Suppressor macrophage treated with lipopolysaccharide for 4 hours (primary cell): ENCODE results near the gene METTL16.
A peak's percentile ranks its signal among the peaks of the same experiment; 100 is the strongest.

Source experiments
- DNase-seq: peaks from one replicate; pipeline ENCODE4 v3.0.0-alpha.2; 2020

The METTL16 gene

DNA sequence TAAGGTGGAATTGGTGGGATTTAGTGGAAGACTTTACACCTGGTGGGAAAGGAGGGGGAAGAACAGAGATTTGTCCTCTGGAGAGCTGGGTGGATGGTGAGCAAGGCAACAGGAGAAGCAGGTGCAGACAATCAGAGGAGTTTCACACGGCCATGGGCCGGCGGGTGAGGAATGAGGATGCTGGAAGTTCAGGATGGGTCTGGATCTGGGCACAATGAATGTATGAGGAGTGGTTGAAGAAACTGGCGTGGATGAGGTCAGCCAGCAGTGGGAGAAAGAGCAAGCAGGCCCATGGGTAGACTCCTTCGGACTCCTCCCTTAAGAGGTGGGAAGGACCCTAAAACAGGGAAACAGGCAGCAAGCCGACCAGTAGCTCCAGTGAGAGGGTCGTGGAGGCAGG lies 100.7 kb downstream of the METTL16 start:
- DNase-seq = no peak

- DNase-seq = peak; percentile 83
Measured at GRCh38 chr17:2406903-2407790, 104.5 kb downstream of the METTL16 start.

DNA sequence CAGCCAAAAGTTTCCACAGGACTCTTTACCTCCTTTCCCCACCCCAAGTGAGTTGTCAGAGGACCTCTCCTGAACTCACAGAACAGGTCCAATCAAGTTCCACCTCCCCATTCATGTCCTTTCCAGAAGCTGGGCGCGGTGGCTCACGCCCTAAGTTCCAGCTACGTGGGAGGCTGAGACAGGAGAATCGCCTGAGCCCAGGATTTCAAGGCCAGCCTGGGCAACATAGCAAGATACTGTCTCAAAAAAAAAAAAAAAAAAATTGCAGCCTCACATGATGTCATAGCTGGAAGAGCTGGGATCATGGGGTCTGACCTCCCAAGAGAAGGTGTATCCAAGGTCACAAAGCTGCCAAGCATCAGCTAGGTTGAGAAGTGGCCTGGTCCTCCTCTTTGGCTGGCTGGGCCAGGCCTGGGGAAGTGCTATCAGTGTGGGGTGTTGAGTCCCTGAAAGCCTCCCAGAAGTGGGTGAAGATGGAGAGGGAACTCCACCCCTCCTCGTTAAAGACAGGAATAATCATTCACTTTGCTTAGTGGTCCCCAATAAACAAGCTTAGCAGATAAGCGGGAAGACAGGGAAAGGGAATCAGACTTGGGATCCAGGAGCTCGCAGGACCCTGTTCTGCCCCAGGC lies 105.3 kb downstream of the METTL16 start:
- no peak for DNase-seq

- peak; percentile 85 for DNase-seq
Measured at GRCh38 chr17:2405247-2405926, 106.3 kb downstream of the METTL16 start.

DNA sequence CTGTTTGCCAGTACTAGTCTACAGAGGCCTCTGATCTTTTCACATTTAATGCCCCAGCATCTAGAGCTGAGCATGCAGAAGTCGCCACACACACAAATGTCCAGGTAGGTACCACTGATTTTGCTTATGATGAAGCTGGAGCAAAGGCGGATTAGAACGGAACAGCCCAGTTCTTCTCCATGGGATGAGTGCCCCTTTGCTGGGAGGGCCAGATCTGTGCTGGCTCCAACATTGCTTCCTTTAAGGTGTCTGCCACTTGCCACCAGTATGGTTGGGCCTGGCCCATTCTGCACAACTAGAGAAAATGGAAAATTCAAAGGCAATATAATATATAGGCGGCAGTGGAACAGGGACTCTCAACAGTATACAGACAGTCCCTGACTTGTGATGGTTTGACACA lies 108.6 kb downstream of the METTL16 start:
- DNase-seq = no peak

DNA sequence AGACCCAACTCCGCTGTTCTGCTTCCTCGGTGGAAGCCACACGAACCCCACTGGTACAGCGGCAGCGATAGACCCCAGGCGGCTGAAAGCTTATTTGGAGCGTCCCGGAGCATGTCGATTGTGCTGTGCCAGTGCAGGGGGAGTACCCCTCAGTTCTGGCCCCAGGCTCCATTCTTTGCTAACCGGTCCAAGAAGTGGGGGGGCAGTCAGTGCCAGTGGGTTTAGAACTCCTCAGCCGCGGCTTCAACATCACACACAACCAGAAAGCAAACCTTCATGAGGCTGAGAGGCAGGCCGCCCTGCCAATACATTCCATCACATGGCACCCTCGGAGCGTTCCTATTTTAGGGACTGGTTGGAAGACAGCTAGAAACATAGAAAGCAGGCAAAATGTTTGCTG lies 109.1 kb downstream of the METTL16 start:
- DNase-seq = no peak

DNA sequence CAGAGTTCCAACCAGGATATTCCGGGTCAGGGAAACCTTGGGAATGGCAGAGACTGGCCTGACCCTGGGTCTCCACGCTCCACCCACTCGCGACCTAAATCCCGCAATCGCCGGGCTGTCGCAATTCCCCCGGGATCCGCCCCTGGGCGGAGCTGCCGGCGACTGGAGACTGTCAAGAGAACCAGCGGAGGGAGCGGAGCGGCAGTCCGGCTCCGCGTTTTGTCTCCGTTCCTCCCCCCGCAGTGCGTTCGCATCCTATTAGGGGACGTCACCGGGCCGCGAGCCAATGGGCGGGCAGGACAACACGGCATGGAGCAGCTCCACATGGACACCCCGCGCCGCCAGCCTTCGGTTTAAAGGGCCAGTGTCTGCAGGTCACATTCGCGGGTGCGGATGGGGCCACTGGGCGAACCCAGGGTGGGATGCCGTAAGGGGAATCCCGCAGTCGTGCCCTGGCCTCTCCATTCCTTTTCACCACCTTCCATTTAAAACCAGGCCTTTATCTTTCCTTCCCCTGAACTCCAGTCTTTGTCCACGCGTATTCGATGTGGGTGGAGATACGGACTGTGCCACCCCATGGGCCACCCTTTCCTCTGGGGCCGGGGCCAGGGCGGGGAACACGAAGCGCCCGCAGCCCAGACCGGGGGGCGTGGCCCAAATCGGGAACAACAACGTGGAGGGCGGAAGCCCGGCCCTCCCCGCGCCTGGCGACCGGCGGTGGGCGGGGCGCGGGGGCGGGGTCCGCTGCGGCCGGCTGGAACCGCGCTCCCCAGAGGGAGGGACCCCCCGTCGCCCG lies 110.1 kb downstream of the METTL16 start:
- peak; percentile 100 for DNase-seq

DNA sequence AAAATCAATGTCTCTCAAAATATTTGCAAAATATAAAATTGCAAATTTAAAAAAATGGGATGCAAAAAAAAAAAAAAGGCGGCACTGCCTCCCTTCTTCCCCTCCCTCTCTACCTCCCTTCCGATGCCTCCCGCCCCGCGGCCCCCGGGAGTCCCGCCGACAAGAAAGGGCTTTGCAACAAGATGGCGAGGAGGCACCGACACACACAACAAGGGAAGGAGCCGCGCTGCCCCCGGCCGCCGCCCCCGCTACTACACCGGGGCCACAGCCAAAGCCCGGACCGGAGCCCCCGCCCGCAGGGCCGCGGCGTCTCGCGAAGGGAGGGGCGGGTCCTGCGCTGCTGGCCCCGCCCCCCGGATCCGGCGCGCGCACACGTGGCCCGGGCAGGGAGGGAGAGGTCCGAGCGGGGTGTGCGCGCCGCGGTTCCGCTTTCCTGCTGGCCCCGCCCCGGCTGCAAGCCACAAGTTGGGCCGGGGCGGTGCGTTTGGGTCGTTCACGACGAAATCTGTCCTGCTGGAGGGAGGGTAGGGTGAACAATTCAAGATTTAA lies 110.7 kb downstream of the METTL16 start, which contains the start of gene MNT:
Gene MNT, minus strand, starts transcription at position 184 of the 549 bp plus-strand sequence. CDS start 348 bp downstream, outside the sequence.
- DNase-seq = peak; percentile 98

DNA sequence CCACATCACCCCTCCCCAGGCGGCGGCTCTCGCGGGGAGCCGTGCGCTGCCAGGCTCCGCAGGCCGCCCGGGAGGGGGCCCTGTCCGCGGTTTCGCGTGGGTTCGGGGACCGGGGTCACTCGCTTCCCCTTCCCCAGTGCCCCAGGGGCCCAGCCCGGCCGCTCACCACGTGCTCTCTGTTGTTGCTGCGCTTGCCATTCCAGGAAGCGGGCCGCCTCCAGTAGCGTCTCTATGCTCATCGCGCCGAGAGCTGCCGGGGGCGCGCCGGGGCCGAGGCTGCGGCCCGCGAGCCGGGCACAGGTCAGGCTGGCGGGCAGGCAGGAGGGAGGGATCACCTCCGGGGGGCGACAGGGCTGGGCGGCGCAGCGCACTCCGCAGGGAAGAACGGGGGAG lies 111.2 kb downstream of the METTL16 start:
- peak; percentile 86 for DNase-seq

GRCh38 chr17:2399572-2400473 lies 111.9 kb downstream of the METTL16 start:
- peak; percentile 98 for DNase-seq

DNA sequence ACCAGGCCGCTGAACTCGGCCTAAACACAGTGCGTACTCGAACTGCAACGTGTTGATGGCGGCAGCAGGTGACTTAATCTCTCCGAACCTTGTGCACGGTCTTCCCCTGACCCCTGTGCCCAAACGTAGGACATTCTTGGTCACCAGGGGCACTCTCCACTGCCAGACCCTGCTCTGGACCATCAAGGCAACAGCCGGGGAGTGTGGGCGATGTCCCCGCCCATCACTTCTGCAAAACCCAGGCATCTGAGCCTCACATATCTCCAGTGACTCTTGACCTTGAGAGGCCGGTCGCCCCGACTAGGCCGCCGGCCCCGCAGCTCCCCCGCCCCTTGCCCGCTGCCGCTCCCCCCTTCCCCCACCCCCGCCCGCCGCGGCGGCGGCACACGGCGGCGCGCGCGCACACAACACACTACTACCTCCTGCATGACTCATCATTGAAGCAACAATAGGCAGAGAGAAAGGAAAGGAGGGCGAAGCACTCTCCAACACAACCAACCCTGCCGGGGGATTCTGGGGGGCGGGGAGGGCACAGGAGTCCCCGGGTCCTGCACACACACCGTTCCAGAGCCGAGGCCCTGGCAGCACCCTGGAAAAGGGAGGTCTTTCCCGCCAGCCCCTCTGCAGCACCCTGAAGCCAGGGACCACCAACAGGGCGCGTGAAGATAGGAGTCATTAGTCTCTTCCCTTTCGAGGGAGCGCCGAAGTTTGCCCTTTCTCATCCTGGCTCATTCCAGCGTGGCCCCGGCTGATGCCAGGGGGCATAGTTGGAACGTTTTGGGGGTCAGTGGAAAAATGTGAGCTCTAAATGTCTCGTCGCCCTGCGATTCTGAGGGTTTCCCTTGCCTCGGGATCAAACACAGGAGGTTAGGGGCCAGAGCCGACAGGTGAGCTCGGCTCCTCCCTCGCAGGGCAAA lies 112.8 kb downstream of the METTL16 start:
- peak; percentile 75 for DNase-seq

GRCh38 chr17:2398182-2398581 lies 113.5 kb downstream of the METTL16 start:
- DNase-seq = no peak

- no peak for DNase-seq
Measured at GRCh38 chr17:2397247-2398171, 114.2 kb downstream of the METTL16 start.

DNA sequence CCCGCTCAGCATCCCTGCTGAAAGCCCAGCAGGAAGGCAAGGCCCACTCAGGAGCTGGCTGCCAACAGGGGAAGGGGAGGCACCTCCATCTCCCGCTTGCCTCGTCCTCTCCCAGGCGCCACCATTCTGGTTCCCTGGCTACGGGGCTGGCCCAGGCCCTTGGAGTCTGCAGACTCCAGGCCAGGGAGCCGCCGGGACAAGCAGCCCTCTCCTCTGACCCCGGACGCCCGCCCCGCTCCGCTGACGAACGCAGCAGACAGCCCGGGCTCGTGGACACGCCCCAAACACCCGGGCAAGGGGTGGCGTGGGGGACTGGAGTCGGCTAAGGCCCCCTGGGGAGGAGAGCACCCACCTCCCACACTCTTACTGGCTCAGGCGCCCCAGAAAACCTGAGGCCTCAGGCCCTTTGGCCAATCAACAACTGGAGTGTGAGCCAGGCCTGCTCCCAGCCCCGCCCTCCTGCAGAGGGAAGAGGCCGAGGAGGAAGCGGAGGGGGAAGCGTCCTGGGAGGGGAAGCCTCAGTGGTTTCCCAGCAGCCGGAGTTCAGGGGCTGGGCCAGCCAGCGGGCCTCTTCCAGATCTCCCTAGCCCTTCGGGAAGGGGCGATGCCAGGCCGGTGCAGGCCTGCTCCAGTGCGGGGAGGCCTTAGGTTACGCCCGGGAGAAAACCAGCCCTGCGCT lies 115.0 kb downstream of the METTL16 start:
- peak; percentile 97 for DNase-seq

DNA sequence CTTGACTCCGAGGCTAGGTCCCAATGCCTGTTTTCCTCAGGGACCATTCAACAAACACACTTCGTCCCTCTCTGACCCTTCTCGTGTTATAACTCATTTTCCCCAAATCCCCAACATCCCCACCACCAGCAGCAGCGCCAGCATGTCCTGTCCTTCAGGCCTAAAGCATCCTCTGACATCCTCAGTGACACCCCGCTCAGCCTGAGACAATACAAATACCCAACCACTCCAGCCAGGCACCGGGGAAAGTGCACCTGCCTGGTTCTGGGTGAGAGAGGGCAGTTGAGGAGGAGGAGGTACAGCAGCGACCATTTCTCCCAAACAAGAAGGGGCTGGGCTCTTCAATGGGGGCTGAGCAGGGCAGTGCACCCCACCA lies 115.5 kb downstream of the METTL16 start:
- DNase-seq = no peak

- peak; percentile 83 for DNase-seq
Measured at GRCh38 chr17:2395258-2396181, 116.2 kb downstream of the METTL16 start.

- DNase-seq = no peak
Measured at GRCh38 chr17:2394775-2395201, 116.9 kb downstream of the METTL16 start.
